ENCODE measurements around the gene ZNF511.

ZNF511 gene

DNA sequence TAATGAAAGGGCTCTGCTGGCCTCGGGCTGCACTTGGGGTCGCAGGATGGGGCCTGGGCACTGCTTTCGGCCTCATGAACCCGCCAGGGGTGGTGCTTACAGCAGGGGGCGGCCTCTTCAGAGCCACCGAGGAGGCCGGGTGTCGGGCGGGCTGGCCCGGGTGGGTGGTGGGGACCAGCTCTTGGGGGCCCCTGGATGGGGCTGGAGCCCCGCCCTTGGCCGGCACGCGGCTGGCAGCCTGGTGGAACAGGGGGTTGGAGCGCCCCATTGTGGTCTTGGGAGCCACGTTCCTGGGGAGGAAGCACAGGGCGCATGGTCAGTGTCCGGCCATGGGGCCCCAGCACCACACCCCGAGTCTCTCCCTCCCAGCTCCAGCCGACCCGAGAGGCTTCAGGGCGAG, 40.9 kb upstream of the ZNF511 start:
- Histone ChIP-seq H3K27me3 (replicated peaks; ENCODE audit: insufficient read depth, low read length) (no peaks in the 10 kb centered on the region), H3K27ac (ENCODE audit: low read length) (no peak overlapping the region), H3K4me1 (ENCODE audit: low read length) (no peaks in the 10 kb centered on the region), H3K4me2 (ENCODE audit: low read depth, low read length) (no peak overlapping the region), H3K79me2 (ENCODE audit: low read length) (peaks cover 27% of the 10 kb centered on the region), H3K9ac (ENCODE audit: low read length) (no peak overlapping the region), H3K9me3 (replicated peaks; ENCODE audit: insufficient read depth, low read length) (no peaks in the 10 kb centered on the region), H2AFZ (ENCODE audit: low read length) (no peak overlapping the region), H3F3A (ENCODE audit: insufficient read depth, low read length) (peaks cover 17% of the 10 kb centered on the region), H4K20me1 (ENCODE audit: insufficient read depth, low read length) (no peaks in the 10 kb centered on the region), H3K9me2 (replicated peaks; ENCODE audit: insufficient read depth, low read length) (no peaks in the 10 kb centered on the region), H3K36me3 (replicated peaks; ENCODE audit: insufficient read depth, low read length) (no peaks in the 10 kb centered on the region; the same call in 1 of the 2 replicates), H3K4me3 (ENCODE audit: low read length) (no peak overlapping the region)
- DNase-seq, result no peak
- TF ChIP-seq EZH2phosphoT487 (IDR thresholded peaks at IDR 0.05; ENCODE audit: low read length) (no peak), CTCF (IDR thresholded peaks at IDR 0.05; ENCODE audit: low read length) (no peak), EZH2 (optimal IDR thresholded peaks at IDR 0.05; ENCODE audit: low read depth, low read length) (no peak)

- H3K4me1 ChIP-seq (ENCODE audit: low read length), result no peaks in the 10 kb centered on the region
- DNase-seq, result no peak
- H3K79me2 ChIP-seq (ENCODE audit: low read length), result peaks cover 34% of the 10 kb centered on the region
- H3F3A ChIP-seq (ENCODE audit: insufficient read depth, low read length), result peaks cover 10% of the 10 kb centered on the region
- peaks cover 3% of the 10 kb centered on the region for H3K36me3 ChIP-seq (replicated peaks; ENCODE audit: insufficient read depth, low read length)
- TF ChIP-seq EZH2 (optimal IDR thresholded peaks at IDR 0.05; ENCODE audit: low read depth, low read length) (no peak), CTCF (IDR thresholded peaks at IDR 0.05; ENCODE audit: low read length) (no peak), EZH2phosphoT487 (IDR thresholded peaks at IDR 0.05; ENCODE audit: low read length) (no peak)
- H3K9me3 ChIP-seq (replicated peaks; ENCODE audit: insufficient read depth, low read length), result no peaks in the 10 kb centered on the region
- H3K27ac ChIP-seq (ENCODE audit: low read length), result no peak overlapping the region
- no peak overlapping the region for H2AFZ ChIP-seq (ENCODE audit: low read length)
- no peaks in the 10 kb centered on the region for H4K20me1 ChIP-seq (ENCODE audit: insufficient read depth, low read length)
- no peaks in the 10 kb centered on the region for H3K27me3 ChIP-seq (replicated peaks; ENCODE audit: insufficient read depth, low read length)
- no peak overlapping the region for H3K4me3 ChIP-seq (ENCODE audit: low read length)
- no peaks in the 10 kb centered on the region for H3K9me2 ChIP-seq (replicated peaks; ENCODE audit: insufficient read depth, low read length)
- no peak overlapping the region for H3K9ac ChIP-seq (ENCODE audit: low read length)
- H3K4me2 ChIP-seq (ENCODE audit: low read depth, low read length), result no peak overlapping the region
Observed at GRCh38 chr10:133268532-133268931, 40.2 kb upstream of the ZNF511 start.

- TF ChIP-seq EZH2phosphoT487 (IDR thresholded peaks at IDR 0.05; ENCODE audit: low read length), result no peak
- TF ChIP-seq CTCF (IDR thresholded peaks at IDR 0.05; ENCODE audit: low read length), result no peak
- no peak for TF ChIP-seq EZH2 (optimal IDR thresholded peaks at IDR 0.05; ENCODE audit: low read depth, low read length)
- H3K4me1 ChIP-seq (ENCODE audit: low read length), result no peaks in the 10 kb centered on the region
- H3K36me3 ChIP-seq (replicated peaks; ENCODE audit: insufficient read depth, low read length), result peaks cover 3% of the 10 kb centered on the region
- H3K27me3 ChIP-seq (replicated peaks; ENCODE audit: insufficient read depth, low read length), result no peaks in the 10 kb centered on the region
- DNase-seq, result no peak
- no peak overlapping the region for H3K4me2 ChIP-seq (ENCODE audit: low read depth, low read length)
- H3K79me2 ChIP-seq (ENCODE audit: low read length), result peaks cover 41% of the 10 kb centered on the region
- no peak overlapping the region for H3K9ac ChIP-seq (ENCODE audit: low read length)
- H3K9me3 ChIP-seq (replicated peaks; ENCODE audit: insufficient read depth, low read length), result no peaks in the 10 kb centered on the region
- no peak overlapping the region for H3K4me3 ChIP-seq (ENCODE audit: low read length)
- no peak overlapping the region for H2AFZ ChIP-seq (ENCODE audit: low read length)
- H3K9me2 ChIP-seq (replicated peaks; ENCODE audit: insufficient read depth, low read length), result no peaks in the 10 kb centered on the region
- H4K20me1 ChIP-seq (ENCODE audit: insufficient read depth, low read length), result no peaks in the 10 kb centered on the region
- peaks cover 5% of the 10 kb centered on the region; the same call in 1 of the 2 replicates for H3F3A ChIP-seq (ENCODE audit: insufficient read depth, low read length)
- no peak overlapping the region for H3K27ac ChIP-seq (ENCODE audit: low read length)
Observed at GRCh38 chr10:133269367-133269766, 39.3 kb upstream of the ZNF511 start.
